HUES64 (cell line): Measurements from ENCODE around the gene MED12L.
"Not testable (repeated sequence)": the region's sequence is repeated elsewhere in the genome, so short reads cannot be mapped to it uniquely, and the experiment has no call there.

Source experiments
- H3K27ac ChIP-seq: 2 replicates; pipeline ENCODE4 v1.7.0; 2013; ENCODE audit warnings: low read depth, low read length, inconsistent platforms
- H3K27me3 ChIP-seq: 2 replicates; pipeline ENCODE4 v1.6.1; 2013; ENCODE audit warnings: mild to moderate bottlenecking, low read length; ENCODE audit not compliant: insufficient read depth
- H3K36me3 ChIP-seq: 2 replicates; pipeline ENCODE4 v1.6.1; 2013; ENCODE audit warnings: mild to moderate bottlenecking, low read length; ENCODE audit not compliant: insufficient read depth
- H3K4me1 ChIP-seq: 2 replicates; pipeline ENCODE4 v1.6.1; 2013; ENCODE audit warnings: mild to moderate bottlenecking, low read length, moderate library complexity; ENCODE audit not compliant: insufficient read depth
- H3K4me3 ChIP-seq: 2 replicates; pipeline ENCODE4 v1.5.1; 2013; ENCODE audit warnings: mild to moderate bottlenecking, low read length, moderate library complexity
- H3K9ac ChIP-seq: 2 replicates; pipeline ENCODE4 v1.6.1; 2013; ENCODE audit warnings: mild to moderate bottlenecking, low read depth, low read length
- H3K9me3 ChIP-seq: 2 replicates; pipeline ENCODE4 v1.6.1; 2013; ENCODE audit warnings: low read depth, low read length; ENCODE audit not compliant: insufficient read depth
- WGBS: fragments of 150-250, 120-280 bp; methylation state at CpG from one replicate; pipeline ENCODE4 v1.1.7; 2013; ENCODE audit warnings: missing lambda C conversion rate; 5-methylcytosine and 5-hydroxymethylcytosine counted together

The MED12L gene

GRCh38 chr3:151072842-151073241 is 12.6 kb upstream of the MED12L start:
- WGBS = 97% methylated on average over 7 of the region's 7 CpGs
- not testable (repeated sequence) for H3K4me1 ChIP-seq, H3K9ac ChIP-seq, H3K27me3 ChIP-seq, H3K36me3 ChIP-seq, H3K27ac ChIP-seq, H3K4me3 ChIP-seq, H3K9me3 ChIP-seq

- Histone ChIP-seq H3K27ac (no peak overlapping the region), H3K9me3 (no peaks in the 10 kb centered on the region), H3K27me3 (no peaks in the 10 kb centered on the region), H3K9ac (no peak overlapping the region), H3K4me1 (no peaks in the 10 kb centered on the region), H3K36me3 (no peaks in the 10 kb centered on the region), H3K4me3 (no peak overlapping the region)
- WGBS = 80% methylated on average over 1 of the region's 1 CpG
These were observed 11.2 kb upstream of the MED12L start for GRCh38 chr3:151074256-151074655.

- Histone ChIP-seq H3K9me3 (no peaks in the 10 kb centered on the region), H3K4me3 (no peak overlapping the region), H3K27ac (no peak overlapping the region), H3K4me1 (no peaks in the 10 kb centered on the region), H3K36me3 (no peaks in the 10 kb centered on the region), H3K27me3 (no peaks in the 10 kb centered on the region), H3K9ac (no peak overlapping the region)
- WGBS = 81% methylated on average over 3 of the region's 3 CpGs
These were observed 9.4 kb upstream of the MED12L start for GRCh38 chr3:151075869-151076562.

- Histone ChIP-seq H3K27me3 (no peaks in the 10 kb centered on the region), H3K27ac (no peak overlapping the region), H3K4me3 (no peak overlapping the region), H3K9me3 (no peaks in the 10 kb centered on the region), H3K9ac (no peak overlapping the region), H3K4me1 (no peaks in the 10 kb centered on the region), H3K36me3 (no peaks in the 10 kb centered on the region)
- WGBS = 94% methylated on average over 4 of the region's 4 CpGs
These were observed 8.8 kb upstream of the MED12L start for GRCh38 chr3:151076626-151077025.

GRCh38 chr3:151081082-151081481 is 4.4 kb upstream of the MED12L start:
- H3K36me3 ChIP-seq, H3K4me3 ChIP-seq, H3K9ac ChIP-seq, H3K27me3 ChIP-seq, H3K4me1 ChIP-seq, H3K27ac ChIP-seq, H3K9me3 ChIP-seq: not testable (repeated sequence)
- no CpG with 5 or more reads among the region's 1 CpG for WGBS

GRCh38 chr3:151082880-151083838 is 2.3 kb upstream of the MED12L start:
- Histone ChIP-seq H3K4me1 (peaks cover 17% of the 10 kb centered on the region), H3K27me3 (peaks cover 17% of the 10 kb centered on the region), H3K4me3 (no peak overlapping the region), H3K27ac (no peak overlapping the region), H3K36me3 (no peaks in the 10 kb centered on the region), H3K9ac (no peak overlapping the region), H3K9me3 (no peaks in the 10 kb centered on the region)
- WGBS = 48% methylated on average over 5 of the region's 5 CpGs

- Histone ChIP-seq H3K9me3 (no peaks in the 10 kb centered on the region), H3K27me3 (peaks cover 18% of the 10 kb centered on the region), H3K4me1 (peaks cover 34% of the 10 kb centered on the region), H3K36me3 (0 out of 2 replicates have a peak, but pooled peaks cover 2% of the 10 kb centered on the region), H3K9ac (peak overlapping the region; percentile 65), H3K27ac (peak overlapping the region; percentile 42; the same call in 1 of the 2 replicates), H3K4me3 (peak overlapping the region; percentile 90)
- 27% methylated on average over 14 of the region's 14 CpGs for WGBS
These were observed 604 bp upstream of the MED12L start for GRCh38 chr3:151084893-151085226.

GRCh38 chr3:151085889-151086483 is 522 bp downstream of the MED12L start:
- Histone ChIP-seq H3K36me3 (0 out of 2 replicates have a peak, but pooled peaks cover 2% of the 10 kb centered on the region), H3K9ac (peak overlapping the region; percentile 73), H3K4me1 (peaks cover 34% of the 10 kb centered on the region), H3K27me3 (peaks cover 18% of the 10 kb centered on the region), H3K4me3 (peak overlapping the region; percentile 90), H3K27ac (peak overlapping the region; percentile 78; the same call in 1 of the 2 replicates), H3K9me3 (no peaks in the 10 kb centered on the region)
- under 1% methylated on average over 51 of the region's 60 CpGs for WGBS

- Histone ChIP-seq H3K4me3 (peak overlapping the region; percentile 90), H3K9ac (peak overlapping the region; percentile 73), H3K27ac (peak overlapping the region; percentile 78; the same call in 1 of the 2 replicates), H3K9me3 (no peaks in the 10 kb centered on the region), H3K27me3 (peaks cover 18% of the 10 kb centered on the region), H3K36me3 (0 out of 2 replicates have a peak, but pooled peaks cover 2% of the 10 kb centered on the region), H3K4me1 (peaks cover 34% of the 10 kb centered on the region)
- under 1% methylated on average over 79 of the region's 81 CpGs for WGBS
These were observed 1.3 kb downstream of the MED12L start for GRCh38 chr3:151086484-151087456.

- no peak overlapping the region for H3K27ac ChIP-seq
- H3K4me3 ChIP-seq = peak overlapping the region; percentile 90
- H3K9me3 ChIP-seq = no peaks in the 10 kb centered on the region
- peaks cover 33% of the 10 kb centered on the region for H3K4me1 ChIP-seq
- WGBS = 23% methylated on average over 2 of the region's 2 CpGs
- 0 out of 2 replicates have a peak, but pooled peaks cover 2% of the 10 kb centered on the region for H3K36me3 ChIP-seq
- peak overlapping the region; percentile 73; the same call in 1 of the 2 replicates for H3K9ac ChIP-seq
- peaks cover 18% of the 10 kb centered on the region for H3K27me3 ChIP-seq
These were observed 2.2 kb downstream of the MED12L start for GRCh38 chr3:151087648-151088047.
